GM23248 (cell line): Measurements from ENCODE around the gene DLG2.

Experiments
- EZH2 ChIP-seq: fragments of 200-600 bp; sonication (generic); IDR thresholded peaks from 2 replicates; pipeline ENCODE4 v1.6.1; 2018; ENCODE audit warnings: antibody characterized with exemption, mild to moderate bottlenecking; ENCODE audit not compliant: insufficient read depth, poor library complexity, severe bottlenecking
- EZH2phosphoT487 ChIP-seq: fragments of 200-600 bp; sonication (generic); IDR thresholded peaks from 2 replicates; pipeline ENCODE4 v1.6.1; 2018; ENCODE audit warnings: antibody characterized with exemption, moderate library complexity, mild to moderate bottlenecking, low read depth; ENCODE audit not compliant: insufficient read depth

DNA sequence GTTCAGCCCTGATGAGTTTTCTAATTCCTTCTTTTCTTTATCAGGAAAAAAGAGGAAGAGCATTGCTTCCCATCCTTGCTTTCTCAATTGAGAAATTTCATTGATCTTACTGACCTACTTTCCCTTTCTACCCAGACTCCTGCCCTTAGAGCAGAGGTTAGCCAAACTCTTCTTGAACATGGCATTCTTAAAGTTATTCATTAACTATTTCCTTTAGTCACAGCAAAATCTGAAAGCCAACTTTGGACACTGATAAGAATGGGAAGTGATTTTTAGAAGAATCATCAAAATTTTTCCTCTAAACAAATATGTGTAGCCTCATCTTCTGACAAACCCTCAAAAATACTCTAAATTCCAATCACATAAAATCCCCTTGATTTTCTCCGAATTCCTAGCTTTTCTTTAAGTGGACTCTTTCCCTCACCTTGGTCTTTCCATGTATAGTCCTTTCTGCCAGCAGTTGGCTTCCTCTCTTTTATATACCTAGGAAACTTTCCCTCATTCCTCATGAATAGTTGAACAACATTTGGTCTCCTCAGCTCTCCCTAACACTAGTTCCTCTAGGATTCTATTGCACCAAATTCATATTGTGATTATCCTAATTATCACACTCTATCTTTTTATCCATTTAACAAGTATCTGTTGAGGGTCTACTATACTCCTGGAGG, 1774.2 kb downstream of the DLG2 start:
- TF ChIP-seq EZH2phosphoT487 (no peak), EZH2 (no peak)
